ENCODE measurements around the gene CYP3A4.
"Not testable (repeated sequence)": the region's sequence is repeated elsewhere in the genome, so short reads cannot be mapped to it uniquely, and the experiment has no call there.

Gene CYP3A4

DNA sequence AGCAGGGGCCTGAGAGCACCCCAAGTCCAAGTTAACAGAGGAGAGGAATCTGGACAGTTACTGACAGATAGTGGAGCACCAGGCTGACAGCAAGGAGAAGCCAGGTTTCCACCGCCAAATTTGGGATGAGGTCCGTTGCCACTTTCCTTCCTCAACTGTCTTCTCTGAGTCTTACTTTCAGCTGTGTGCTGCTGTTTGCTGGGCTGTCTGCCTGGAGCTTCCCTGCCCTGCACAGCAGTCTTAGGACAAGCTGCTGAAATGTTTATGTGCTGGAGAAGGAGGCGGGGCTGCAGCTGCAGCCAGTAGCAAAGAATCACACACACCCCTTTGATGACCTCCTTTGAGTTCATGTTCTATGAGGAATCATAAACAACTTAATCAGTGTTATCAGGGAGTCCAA is 31.6 kb downstream of the CYP3A4 start:
- no peak for DNase-seq (ENCODE audit: low read depth)

DNA sequence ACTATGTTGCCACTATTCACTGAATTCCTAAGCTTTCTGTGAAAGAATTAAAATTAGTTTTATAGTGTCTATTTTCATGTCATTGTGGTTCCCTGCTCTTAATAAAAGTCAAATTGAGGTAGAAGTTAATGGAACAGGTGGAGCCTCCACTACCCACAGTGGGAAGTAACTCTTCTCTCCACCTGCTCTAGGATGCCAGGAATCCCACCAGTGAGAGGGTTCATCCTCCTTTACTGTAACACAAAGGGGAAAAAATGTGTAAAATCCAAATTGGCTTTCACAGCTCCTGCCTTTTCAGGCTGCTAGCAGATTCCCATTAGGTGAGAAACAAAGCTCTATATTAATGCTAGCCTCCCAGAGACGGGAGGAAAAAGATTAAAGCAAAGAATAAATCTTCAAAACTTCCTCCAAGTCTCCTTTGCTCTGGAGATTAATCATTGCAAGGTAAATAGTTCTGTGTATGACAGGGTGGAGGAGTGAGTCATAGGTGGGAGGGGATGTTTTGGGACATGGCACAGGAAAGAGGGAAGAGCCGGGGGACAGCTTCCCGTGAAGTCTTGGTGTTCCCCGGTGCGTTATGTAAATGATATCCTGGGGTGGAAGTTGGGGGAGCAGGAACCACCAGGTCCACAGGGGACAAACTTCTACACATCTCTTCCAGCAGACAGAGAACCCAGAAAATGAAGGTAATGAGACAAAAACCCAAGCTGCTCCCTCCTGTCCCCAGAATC is 32.5 kb downstream of the CYP3A4 start:
- not testable (repeated sequence) for DNase-seq (ENCODE audit: low read depth)

DNA sequence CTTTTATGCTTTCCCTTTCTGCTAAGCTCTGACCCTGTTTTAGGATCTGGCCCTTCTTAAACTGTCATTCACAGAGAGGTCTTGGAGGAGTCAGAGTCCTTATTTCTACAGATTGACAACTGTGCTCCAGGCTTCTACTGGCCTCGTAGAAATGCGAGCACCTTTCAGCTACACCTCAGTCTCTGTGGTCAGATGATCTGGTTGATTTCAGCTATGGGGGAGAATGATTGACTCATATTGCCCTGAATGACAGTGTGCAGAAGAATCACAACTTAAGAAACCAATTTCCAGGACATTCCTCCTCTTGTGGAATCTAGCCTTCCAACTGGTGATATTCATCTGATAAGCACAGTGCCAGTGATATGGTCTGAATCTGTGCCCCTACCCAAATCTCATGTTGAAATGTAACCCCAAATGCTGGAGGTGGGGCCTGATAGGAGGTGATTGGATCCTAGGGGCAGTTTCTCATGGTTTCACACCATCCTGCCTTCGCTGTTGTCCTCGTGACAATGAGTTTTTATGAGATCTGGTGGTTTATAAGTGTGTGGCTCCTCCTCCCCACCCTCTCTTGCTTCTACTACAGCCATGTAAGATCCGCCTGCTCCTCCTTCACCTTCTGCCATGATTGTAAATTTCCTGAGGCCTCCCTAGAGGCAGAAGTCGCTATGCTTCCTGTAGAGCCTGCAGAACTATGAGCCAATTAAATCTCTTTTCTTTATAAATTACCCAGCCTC is 35.0 kb downstream of the CYP3A4 start:
- DNase-seq (ENCODE audit: low read depth) = no peak

DNA sequence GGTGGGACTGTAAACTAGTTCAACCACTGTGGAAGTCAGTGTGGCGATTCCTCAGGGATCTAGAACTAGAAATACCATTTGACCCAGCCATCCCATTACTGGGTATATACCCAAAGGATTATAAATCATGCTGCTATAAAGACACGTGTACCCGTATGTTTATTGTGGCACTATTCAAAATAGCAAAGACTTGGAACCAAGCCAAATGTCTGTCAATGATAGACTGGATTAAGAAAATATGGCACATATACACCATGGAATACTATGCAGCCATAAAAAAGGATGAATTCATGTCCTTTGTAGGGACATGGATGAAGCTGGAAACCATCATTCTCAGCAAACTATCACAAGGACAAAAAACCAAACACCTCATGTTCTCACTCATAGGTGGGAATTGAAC is 37.1 kb downstream of the CYP3A4 start:
- DNase-seq (ENCODE audit: low read depth) = not testable (repeated sequence)

DNA sequence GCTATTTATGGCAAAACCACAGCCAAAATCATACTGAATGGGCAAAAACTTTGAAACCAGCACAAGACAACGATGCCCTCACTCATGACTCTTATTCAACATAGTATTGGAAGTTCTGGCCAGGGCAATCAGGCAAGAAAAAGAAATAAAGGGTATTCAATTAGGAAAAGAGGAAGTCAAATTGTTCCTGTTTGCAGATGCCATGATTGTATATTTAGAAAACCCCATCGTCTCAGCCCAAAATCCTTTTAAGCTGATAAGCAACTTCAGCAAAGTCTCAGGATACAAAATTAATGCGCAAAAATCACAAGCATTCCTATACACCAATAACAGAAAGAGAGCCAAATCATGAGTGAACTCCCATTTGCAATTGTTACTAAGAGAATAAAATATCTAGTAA is 38.6 kb downstream of the CYP3A4 start:
- not testable (repeated sequence) for DNase-seq (ENCODE audit: low read depth)

DNA sequence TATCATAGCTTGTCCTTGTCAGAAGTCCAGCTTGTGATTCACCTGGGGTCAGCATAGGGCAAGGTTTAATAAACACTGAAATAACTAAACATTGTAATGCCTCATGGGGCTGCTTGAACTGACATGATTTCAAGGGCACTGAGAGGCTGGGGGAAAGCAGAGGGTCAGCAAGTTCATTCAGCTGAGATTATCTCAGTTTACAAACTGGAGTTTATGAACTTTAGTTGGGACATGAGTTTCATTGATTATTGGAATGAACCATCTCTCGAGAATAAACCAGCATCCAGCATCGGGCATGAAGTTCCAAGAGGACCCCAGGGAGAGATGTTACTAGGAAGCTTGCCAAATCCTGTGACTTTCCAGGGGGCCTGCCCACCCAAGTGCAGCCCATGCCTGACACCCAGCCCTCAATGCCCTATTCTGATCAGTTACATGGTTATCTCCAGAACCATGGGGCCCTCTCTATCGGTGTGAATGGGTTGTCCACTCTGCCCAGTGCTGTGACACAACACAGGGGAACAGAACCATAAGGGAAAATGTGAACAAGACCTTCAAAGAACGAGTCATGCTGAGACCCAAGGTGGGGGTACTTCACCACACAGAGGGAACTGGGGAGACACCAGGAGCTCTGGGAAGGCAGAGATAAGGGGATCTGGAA is 41.1 kb downstream of the CYP3A4 start:
- DNase-seq (ENCODE audit: low read depth) = no peak

DNA sequence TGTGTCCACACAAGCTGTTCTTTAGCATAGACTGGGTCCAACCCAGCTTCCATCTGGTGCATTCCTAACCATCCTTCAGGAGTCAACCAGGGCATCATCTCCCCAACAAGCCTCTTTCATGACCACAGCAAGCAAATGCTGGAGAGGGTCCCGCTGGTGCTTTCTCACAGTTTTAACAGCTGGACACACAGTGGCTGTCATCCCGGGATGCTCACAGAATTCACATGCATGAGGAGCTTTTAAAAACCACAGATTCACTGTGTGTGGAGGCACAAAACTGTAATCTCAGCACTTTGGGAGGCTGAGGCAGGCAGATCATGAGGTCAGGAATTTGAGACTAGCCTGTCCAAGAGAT is 42.6 kb downstream of the CYP3A4 start:
- no peak for DNase-seq (ENCODE audit: low read depth)

DNA sequence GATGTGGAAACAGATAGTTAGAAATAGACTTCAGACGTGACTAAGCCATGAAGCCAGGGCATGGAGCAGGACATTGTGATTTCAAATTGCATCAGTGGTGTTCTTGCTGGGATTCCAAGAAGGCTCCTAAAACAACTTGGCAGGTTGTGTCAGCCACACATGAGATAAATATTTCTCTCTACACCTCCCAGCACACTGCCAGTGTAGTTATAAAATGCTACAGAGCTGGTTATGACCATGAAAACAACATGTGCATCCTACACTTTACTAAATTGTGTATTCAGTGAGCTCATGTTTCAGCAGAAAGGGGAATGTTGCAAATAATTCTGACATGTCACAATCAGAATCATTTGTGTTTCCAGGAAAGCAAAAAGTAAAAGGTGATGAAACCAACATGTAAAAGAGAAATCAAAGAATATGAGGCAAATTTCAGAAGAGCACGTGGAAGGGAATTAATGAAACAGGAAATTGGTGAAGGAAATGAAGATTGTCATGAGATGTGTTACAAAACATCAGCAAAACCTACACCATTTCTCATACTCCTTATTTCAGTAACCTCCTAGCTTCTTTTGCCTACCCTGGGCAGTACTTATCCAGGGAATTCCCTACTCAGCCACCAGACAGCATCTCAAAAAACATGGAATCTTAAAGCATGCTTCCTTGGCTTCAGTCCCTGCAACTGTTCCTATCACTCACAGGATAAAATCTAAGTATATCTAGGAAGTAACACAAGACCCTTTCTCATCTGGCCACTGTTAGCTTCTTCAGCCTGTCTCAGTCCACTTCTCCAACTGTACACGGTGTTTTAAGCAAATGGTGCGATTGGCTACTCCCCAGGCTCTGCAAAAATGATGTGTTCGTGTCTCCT is 43.2 kb downstream of the CYP3A4 start:
- DNase-seq (ENCODE audit: low read depth) = no peak

DNA sequence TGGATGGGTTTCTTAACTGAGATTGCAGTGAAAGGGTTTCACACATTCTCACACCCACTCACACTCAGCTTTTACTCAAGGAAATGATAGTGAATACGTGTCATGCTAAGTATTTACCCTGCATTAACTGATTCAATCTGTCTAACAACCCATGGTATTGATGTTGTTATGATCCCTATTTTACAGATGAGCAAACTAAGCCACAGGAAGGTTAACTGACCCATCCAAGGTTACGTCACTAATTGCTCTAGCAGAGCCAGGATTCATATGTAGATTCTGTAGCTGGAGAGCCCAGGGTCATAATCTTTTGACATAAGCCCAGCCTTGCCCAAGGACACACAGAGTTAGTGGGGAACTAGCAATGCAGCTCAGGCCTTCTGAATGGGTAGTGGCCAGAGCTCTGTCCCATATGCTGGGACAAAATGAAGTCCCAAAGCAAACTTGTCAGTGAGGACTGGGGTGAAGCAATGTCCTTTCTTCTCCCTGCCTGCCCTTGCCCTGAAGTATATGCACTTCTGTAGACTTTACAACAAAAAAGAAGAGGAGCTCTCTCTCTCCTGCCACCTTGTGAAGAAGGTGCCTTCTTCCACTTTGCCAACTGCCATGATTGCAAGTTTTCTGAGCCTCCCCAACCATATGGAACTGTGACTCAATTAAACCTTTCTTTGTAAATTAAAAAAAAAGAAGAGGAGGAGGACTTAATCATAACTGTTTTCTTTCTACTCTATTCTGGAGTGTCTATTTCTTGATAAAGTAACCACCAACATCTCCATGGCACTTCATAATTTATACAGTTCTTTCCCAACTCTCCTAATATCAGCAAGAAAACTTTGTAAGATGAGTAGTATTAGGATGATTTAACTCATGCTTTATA is 44.0 kb downstream of the CYP3A4 start:
- DNase-seq (ENCODE audit: low read depth) = no peak

DNA sequence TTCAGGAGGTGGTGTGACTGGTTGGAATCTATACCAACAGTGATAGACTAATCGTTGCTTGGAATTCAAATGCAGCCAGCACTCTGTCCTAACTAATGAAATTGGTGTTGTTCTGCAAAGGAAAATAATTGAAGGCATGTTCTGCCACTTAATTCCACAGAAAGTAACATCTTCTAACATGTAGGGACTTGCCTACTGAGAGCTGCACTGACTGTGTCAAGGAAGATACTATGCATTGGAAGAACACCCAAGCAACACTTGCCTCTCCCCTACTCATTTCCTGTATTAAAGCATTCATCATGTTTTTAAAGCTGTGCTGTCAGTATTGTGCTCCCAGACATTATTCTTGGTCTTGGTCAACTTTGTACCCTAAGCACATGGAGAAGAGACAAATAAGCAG is 46.3 kb downstream of the CYP3A4 start:
- no peak for DNase-seq (ENCODE audit: low read depth)

DNA sequence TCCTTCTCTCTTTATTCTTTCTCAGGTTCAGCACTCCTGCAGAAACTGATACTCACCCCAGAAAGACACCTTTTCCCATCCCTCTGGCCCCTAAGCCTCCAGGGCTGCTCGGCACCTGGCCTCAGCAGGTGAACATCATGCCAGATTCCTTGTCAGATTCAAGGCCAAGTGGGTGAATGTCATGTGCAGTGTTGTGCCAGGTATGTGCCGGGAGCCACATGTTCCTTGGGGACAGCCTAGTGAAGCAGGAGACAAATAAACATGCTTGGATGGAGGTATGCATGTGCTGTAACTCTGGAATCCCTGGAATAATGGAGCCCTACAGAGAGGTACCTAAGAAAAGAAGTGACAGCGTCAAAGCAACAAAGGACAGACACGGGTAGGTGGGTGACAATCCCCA is 47.3 kb downstream of the CYP3A4 start:
- not testable (repeated sequence) for DNase-seq (ENCODE audit: low read depth)

DNA sequence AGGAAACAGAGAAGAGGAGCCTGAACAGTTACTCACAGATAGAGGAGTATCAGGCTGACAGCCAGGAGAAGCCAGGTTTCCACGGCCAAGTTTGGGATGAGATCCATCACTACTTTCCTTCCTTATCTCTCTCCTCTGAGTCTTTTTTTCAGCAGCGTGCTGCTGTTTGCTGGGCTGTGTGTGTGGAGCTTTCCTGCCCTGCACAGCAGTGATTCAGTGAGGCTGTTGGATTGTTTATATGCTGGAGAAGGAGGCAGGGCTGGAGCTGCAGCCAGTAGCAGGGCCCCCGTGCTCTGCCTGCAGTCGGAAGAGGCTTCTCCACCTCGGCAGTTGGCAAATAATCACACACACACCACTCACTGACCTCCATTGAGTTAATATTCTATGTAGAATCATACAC is 49.0 kb downstream of the CYP3A4 start, which contains the start of gene CYP3A7:
CYP3A7 (minus strand) TSS at position 210 of the 400 bp plus-strand sequence; CDS start at position 107, 103 bp downstream.
- DNase-seq (ENCODE audit: low read depth) = no peak

DNA sequence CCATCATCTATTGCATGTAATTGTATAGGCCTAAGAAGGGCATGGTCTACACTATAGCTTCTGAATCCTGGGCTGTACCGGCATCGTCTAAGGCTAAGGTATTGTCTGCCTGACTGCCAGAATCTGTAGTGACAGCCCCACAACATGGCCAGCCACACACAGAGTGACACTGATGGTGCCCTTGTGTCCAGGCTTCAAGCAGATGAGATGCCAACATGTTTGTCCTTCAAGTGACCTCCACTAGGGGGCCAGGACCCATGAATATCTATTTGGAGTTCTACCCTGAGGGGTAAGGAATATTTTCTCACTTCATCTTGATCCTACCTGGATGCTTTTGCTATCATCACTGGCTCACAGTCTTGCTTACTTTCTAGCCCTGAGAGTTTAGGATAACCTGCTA is 50.5 kb downstream of the CYP3A4 start:
- DNase-seq (ENCODE audit: low read depth) = no peak

DNA sequence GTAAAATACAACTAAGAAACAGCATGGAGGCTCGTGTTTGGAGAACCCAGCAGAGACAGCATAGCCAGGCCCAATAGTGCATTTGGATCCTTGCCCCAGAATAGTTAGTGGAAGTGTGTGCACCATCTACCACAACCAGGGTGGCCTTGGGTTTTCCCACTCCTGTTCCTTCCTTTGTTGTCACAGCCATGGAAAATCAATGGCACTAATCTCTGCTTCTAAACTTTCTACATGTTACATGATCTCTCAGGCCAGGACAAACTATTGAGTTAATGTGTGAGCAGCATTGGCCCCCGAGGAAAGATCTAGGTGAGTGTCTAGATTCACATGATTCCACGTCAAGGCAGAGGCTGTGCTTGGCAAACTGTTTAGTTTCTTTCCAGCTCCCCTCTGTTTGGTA is 51.0 kb downstream of the CYP3A4 start:
- no peak for DNase-seq (ENCODE audit: low read depth)

DNA sequence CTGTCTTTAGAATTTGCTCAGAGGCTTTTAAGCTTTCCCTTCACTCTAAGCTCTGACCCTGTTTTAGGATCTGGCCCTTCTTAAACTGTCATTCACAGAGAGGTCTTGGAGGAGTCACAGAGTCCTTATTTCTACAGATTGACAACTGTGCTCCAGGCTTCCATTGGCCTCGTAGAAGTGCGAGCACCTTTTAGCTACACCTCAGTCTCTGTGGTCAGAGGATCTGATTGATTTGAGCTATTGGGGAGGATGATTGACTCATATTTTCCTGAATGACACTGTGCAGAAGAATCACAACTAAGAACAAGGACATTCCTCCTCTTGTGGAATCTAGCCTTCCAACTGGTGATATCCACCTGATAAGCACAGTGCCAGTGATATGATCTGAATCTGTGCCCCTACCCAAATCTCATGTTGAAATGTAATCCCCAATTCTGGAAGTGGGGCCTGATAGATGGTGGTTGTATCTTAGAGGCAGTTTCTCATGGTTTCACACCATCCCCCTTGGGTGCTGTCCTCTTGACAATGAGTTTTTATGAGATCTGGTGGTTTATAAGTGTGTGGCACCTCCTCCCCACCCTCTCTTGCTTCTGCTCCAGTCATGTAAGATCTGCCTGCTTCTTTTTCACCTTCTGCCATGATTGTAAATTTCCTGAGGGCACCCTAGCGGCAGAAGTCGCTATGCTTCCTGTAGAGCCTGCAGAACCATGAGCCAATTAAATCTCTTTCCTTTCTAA is 52.2 kb downstream of the CYP3A4 start:
- no peak for DNase-seq (ENCODE audit: low read depth)

DNA sequence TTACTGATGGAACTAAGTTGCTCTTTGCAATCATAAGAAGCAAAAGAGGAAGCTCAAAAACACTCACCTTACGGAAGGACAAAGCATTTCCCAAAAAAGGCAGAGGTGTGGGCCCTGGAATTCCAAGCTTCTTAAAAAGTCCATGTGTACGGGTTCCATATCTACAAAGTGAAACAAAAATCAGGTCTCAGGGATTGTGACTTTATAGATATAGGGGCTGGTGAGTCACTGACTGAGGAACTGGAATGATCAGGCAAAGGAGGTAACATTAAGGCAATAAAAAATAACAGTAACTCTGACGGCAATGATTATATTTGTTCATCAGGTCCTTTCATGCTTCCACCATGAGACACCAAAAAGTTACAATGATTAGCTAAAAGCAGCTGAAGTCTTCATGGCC is 53.0 kb downstream of the CYP3A4 start:
- no peak for DNase-seq (ENCODE audit: low read depth)

DNA sequence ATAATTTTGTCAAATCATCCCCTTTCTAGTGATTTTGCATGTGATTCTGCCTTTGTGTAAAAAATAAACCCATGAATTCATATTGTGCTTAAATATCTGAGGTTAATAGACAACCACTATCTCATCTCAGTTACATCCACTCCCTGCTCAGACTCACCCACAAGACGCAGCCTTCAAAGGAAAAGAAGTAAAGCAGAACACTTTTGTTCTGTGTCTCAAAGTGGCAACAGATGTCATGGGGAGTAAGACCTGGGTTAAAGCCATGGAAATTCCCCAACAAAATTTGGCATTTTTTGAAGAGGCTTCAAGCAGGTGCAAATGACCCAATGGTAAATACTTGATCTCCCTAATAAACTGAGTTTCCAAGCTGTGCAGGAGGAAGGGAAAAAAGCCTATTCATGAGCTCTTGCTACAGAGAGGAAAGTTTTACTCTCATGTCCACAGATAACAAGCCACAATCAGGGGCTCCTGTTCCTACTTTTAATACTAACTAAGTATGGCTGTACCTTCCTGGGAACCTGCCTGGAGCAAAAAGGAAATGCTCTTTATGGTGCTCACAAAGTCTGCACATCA is 53.7 kb downstream of the CYP3A4 start:
- DNase-seq (ENCODE audit: low read depth) = no peak

DNA sequence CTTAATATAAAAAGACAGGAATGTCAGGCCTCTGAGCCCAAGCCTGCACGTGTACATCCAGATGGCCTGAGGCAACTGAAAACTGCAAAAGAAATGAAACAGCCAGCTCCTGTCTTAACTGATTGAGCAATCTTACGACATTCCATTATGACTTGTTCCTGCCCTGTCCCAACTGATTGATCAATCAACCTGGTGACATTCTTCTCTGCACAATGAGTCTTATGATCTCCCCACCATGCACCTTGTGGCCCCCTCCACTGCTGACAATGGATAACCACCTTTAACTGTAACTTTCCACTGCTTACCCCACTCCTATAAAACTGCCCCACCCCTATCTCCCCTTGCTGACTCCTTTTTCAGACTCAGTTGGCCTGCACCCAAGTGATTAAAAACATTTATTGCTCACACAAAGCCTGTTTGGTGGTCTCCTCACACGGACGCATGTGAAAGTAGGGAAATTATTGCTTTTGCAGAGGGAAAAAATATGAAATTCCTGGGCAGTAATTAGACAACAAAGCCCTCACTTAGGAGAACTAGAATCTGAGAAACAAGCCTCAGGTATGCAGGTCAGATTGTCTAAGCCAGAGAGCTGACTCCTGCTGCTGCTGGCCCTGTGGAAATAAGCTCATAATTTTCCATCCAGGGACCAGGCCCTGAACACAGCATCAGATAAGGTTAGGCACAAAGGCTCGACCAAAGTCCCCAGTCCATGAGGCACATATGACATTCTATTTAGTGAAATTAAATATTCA is 54.3 kb downstream of the CYP3A4 start:
- no peak for DNase-seq (ENCODE audit: low read depth)

DNA sequence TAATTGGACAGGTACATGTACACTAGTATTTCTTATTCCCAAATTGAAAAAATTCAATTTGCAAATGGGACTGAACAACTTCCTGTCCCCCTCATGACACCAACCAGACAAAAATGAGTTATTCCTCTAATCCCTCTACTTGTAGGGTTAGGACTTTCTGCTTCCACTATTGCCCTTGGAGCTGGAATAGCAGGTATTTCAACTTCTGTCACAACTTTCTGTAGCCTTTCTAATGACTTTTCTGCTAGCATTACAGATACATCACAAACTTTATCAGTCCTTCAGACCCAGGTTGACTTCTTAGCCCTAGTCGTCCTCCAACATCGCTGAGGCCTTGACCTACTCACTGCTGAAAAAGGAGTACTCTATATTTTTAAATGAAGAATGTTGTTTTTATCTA is 55.4 kb downstream of the CYP3A4 start:
- no peak for DNase-seq (ENCODE audit: low read depth)
